GM12864 (cell line): Measurements from ENCODE around the gene PPM1G.
A peak's percentile ranks its signal among the peaks of the same experiment; 100 is the strongest.

ENCODE experiments used
- DNase-seq: peaks from one replicate; pipeline ENCODE4 v3.0.0-alpha.2; 2011; ENCODE audit warnings: low read depth
- H3K4me3 ChIP-seq: 2 replicates; pipeline ENCODE4 v1.5.1; 2011; ENCODE audit warnings: mild to moderate bottlenecking, low read depth, low read length, control low read depth
- TF ChIP-seq, protein P1 (sequence below): IDR thresholded peaks from 2 replicates; pipeline ENCODE4 v1.5.1; 2011; ENCODE audit warnings: low read depth, mild to moderate bottlenecking, moderate library complexity, low read length, control low read depth, inconsistent platforms; ENCODE audit errors: missing control alignments

The PPM1G gene

DNA sequence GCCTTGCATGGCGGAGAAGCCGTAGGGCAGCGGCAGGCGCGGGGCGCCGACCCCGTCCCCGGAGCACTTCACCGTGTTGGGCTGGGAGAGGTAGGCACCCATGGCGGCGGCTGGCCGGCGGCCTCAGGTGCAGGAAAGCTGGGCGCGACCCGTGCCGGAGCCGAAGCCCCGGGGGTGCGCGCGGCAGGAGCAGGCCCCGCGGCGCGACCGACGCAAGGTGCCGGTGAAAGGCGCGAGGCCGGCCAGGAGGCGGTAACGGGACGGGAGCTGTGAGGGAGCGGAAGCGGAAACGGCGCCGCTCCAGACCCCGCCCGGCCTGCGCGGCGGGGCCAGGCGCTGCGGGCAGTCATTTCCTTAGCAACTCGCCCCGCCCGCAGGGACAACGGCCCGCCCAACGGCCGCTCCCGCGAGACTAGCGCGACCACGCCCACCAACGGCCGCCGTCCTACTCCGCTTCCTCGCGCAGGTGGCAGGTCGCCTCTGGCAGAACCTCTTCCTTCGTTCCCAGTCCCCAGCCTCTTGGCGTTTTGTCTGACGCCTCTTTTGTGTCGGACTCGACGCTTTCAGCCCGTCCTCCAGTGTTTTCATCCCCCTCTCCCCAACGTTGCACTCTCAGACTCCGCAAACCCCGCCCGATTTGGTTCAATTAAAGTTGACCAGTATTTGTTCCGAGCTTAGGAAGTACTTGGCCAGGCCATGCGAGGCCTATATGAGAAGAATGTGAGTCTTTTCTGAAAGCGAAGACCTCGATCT lies at the start of gene PPM1G:
TSS of gene PPM1G (minus strand) at position 271 of the 753 bp plus-strand sequence. CDS start at position 102, 169 bp downstream.
- DNase-seq: peak; percentile 76
- H3K4me3 ChIP-seq: peak within 1 kb of the TSS; percentile 95
- TF ChIP-seq, protein P1, sequence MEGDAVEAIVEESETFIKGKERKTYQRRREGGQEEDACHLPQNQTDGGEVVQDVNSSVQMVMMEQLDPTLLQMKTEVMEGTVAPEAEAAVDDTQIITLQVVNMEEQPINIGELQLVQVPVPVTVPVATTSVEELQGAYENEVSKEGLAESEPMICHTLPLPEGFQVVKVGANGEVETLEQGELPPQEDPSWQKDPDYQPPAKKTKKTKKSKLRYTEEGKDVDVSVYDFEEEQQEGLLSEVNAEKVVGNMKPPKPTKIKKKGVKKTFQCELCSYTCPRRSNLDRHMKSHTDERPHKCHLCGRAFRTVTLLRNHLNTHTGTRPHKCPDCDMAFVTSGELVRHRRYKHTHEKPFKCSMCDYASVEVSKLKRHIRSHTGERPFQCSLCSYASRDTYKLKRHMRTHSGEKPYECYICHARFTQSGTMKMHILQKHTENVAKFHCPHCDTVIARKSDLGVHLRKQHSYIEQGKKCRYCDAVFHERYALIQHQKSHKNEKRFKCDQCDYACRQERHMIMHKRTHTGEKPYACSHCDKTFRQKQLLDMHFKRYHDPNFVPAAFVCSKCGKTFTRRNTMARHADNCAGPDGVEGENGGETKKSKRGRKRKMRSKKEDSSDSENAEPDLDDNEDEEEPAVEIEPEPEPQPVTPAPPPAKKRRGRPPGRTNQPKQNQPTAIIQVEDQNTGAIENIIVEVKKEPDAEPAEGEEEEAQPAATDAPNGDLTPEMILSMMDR: no peak

DNA sequence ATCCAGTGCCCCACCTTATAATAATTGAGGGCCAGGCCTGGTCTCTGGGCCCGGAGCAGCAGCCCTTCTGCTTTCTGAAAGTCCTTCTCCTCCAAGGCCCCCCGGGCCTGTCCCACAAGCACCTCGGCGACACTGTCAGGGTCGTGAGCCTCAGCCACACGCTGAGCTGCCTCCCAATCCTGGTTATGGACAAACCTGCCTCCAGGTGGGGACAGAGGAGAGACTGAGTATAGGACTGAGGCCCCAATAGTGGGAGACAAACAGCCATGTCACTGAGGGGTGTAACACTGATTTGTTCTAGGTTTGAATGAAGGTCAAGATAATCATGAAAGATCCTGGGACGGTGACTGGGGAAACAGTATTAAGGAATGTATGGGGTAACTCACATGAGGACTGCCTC lies 44.6 kb upstream of the PPM1G start:
- DNase-seq: no peak
- TF ChIP-seq, protein P1: no peak
- H3K4me3 ChIP-seq: no peak overlapping the region

DNA sequence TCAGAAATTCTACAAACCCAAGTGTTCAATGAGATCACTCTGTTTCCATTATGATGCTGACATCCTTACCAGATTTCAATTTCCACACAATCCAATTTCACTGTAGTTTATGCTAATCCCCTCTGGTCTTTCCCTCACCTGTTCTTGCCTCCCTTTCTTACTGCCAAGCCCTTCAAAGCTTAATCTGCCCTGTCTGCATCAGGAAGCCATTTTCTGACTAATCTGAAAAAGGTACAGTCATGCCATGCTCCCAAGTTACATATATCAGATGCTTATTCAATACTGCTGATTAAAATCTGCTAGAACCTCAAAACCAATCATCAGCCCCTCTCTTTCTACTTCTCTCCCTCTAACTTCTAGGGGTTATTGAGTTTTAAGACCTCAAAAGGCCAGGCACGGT lies 41.7 kb upstream of the PPM1G start:
- H3K4me3 ChIP-seq: no peak overlapping the region
- no peak for DNase-seq
- TF ChIP-seq, protein P1: no peak

GRCh38 chr2:27448381-27448780 lies 39.0 kb upstream of the PPM1G start:
- no peak overlapping the region for H3K4me3 ChIP-seq
- no peak for DNase-seq
- TF ChIP-seq, protein P1: no peak

- TF ChIP-seq, protein P1: no peak
- DNase-seq: no peak
- no peak overlapping the region for H3K4me3 ChIP-seq
These were observed 36.7 kb upstream of the PPM1G start for GRCh38 chr2:27446057-27446456.

DNA sequence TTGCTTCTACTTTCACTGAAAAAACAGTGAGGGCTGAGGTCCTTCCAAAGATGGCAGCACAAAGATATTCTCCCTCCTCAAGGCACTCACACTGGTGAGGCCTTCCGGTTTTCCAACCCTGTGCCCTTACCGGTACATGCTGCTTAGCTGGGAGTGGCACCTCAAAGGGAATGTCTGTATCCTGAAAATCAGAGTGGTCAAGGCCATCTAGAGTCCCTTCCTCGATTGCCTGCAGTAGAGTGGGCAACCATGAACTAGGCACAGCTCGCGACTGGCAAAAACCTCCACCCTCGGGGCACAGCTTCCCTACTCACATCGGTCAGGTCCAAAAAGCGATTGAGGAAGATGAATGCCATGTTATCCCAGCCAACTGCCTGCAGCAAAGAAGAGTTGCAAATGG lies 36.2 kb upstream of the PPM1G start:
- no peak overlapping the region for H3K4me3 ChIP-seq
- TF ChIP-seq, protein P1: no peak
- no peak for DNase-seq

DNA sequence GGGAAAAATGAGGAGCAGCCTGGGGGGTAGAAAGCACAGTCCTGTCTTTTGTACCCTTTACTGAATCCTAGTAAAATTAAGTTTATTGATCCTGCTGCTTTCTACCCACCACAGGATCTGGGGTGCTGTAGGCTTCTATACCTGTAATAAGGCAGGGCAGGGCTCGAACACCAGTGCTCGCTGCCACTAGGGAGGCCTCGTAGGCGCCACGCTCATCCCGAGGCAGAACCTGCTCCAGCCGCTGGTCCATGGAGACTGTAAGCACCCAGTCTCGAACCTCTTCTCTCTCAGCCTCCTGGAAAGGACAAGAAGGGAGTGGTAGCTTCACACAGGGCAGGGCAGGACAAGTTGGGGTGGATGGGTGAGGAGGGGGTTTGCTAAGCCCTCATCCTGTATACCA lies 35.8 kb upstream of the PPM1G start:
- DNase-seq: no peak
- TF ChIP-seq, protein P1: no peak
- H3K4me3 ChIP-seq: no peak overlapping the region
